Measurements from ENCODE around the gene DYNC1I1. TPM values are rescaled to one million over a fixed set of nuclear protein-coding genes. Genes with fewer than 3 reads are reported as not detected.

Gene DYNC1I1
- total RNA-seq, 4 donors from 2014 or later = 7.8 to 21.3 (median 11.6) TPM

DNA sequence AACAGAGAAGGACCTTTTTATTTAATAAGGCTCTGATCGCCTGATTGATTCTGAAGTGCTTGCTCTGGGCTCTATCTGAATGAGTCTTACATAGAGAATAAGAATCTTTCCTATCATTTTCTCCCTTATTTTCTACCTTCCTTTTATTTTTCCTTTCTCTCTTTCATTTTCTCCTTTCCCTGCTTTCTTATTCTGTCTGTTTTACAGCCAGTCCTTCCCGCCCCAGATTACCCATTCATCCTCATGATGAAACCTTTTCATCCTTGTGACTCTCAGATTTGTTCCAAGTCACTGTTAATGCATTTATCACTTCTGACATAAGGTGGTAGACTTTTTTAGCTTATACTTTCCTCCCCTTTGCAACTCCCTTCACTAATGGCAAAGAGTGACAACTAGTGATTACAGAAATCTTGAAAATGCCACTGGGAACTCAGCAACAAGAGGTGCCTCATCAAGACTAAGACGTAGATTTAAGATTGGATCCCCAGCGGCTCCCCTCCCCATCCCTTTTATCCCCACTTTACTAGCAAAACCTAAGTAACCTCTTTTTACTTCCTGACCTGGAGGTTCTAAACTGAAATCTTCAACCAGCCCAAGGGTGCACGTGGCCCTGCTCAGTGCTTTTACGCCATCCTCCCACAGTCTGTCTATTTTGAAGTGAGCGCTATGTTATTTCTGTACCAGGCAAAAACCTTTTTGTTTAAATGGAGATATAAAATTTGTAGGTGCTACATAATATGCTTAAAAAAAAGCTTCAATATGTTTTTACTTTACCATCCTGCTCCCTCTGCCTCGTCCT is 179.8 kb downstream of the DYNC1I1 start:
- in situ Hi-C loops (cut with MboI; ENCODE audit: low sequenced_read_pairs in 4 of 4) (no loop called here), intact Hi-C loops (cut with DNase I; ENCODE audit: low total_unique reads) (no loop called here)
- ATAC-seq = no peak
- TF ChIP-seq POLR2A (IDR thresholded peaks at IDR 0.05) = no peak
- TF ChIP-seq, protein P1, sequence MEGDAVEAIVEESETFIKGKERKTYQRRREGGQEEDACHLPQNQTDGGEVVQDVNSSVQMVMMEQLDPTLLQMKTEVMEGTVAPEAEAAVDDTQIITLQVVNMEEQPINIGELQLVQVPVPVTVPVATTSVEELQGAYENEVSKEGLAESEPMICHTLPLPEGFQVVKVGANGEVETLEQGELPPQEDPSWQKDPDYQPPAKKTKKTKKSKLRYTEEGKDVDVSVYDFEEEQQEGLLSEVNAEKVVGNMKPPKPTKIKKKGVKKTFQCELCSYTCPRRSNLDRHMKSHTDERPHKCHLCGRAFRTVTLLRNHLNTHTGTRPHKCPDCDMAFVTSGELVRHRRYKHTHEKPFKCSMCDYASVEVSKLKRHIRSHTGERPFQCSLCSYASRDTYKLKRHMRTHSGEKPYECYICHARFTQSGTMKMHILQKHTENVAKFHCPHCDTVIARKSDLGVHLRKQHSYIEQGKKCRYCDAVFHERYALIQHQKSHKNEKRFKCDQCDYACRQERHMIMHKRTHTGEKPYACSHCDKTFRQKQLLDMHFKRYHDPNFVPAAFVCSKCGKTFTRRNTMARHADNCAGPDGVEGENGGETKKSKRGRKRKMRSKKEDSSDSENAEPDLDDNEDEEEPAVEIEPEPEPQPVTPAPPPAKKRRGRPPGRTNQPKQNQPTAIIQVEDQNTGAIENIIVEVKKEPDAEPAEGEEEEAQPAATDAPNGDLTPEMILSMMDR (IDR thresholded peaks at IDR 0.05 in 4 of 5, conservative IDR thresholded peaks at IDR 0.05 in 1 of 5) = no peak
- no peak for DNase-seq
- Histone ChIP-seq H3K27ac (no peak overlapping the region), H3K4me3 (no peak overlapping the region), H3K27me3 (no peaks in the 10 kb centered on the region), H3K9me3 (no peaks in the 10 kb centered on the region), H3K36me3 (no peaks in the 10 kb centered on the region), H3K4me1 (no peaks in the 10 kb centered on the region)

GRCh38 chr7:95952851-95953250 is 180.5 kb downstream of the DYNC1I1 start:
- Histone ChIP-seq H3K4me3 (no peak overlapping the region), H3K27ac (no peak overlapping the region), H3K4me1 (no peaks in the 10 kb centered on the region), H3K36me3 (no peaks in the 10 kb centered on the region), H3K27me3 (no peaks in the 10 kb centered on the region), H3K9me3 (no peaks in the 10 kb centered on the region)
- in situ Hi-C loops (cut with MboI; ENCODE audit: low sequenced_read_pairs in 4 of 4) (no loop called here), intact Hi-C loops (cut with DNase I; ENCODE audit: low total_unique reads) (no loop called here)
- no peak for DNase-seq
- TF ChIP-seq POLR2A (IDR thresholded peaks at IDR 0.05) = no peak
- TF ChIP-seq, protein P1 (IDR thresholded peaks at IDR 0.05 in 4 of 5, conservative IDR thresholded peaks at IDR 0.05 in 1 of 5) = no peak
- no peak for ATAC-seq

- Histone ChIP-seq H3K27me3 (no peaks in the 10 kb centered on the region), H3K36me3 (no peaks in the 10 kb centered on the region), H3K4me3 (no peak overlapping the region), H3K4me1 (no peaks in the 10 kb centered on the region), H3K27ac (no peak overlapping the region), H3K9me3 (no peaks in the 10 kb centered on the region)
- in situ Hi-C loops (cut with MboI; ENCODE audit: low sequenced_read_pairs in 4 of 4) = no loop called here
- intact Hi-C loops (cut with DNase I; ENCODE audit: low total_unique reads) = no loop called here
- no peak for TF ChIP-seq POLR2A (IDR thresholded peaks at IDR 0.05)
- TF ChIP-seq, protein P1 (IDR thresholded peaks at IDR 0.05 in 4 of 5, conservative IDR thresholded peaks at IDR 0.05 in 1 of 5) = no peak
- ATAC-seq (no peak), DNase-seq (no peak)
These were observed 183.4 kb downstream of the DYNC1I1 start for GRCh38 chr7:95955748-95956147.

DNA sequence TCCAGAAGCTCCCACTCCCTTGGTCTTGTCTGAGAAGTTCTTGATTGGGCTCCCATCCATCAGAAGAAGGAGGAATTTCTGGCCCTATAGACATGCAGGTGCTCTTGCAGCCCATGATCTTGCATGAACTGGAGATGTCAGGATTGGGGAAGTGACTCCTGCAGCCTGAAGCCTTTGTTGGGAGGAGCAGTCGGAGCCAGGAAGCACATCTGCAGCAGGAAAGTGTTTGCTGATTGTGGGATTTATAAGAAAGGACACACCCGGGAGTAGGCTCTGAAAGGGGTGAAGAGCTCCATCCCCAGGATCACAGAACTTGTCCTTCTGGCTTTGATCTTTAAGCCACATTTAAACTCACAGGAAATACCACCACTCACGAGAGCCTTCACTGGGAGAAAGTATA is 185.2 kb downstream of the DYNC1I1 start:
- Histone ChIP-seq H3K27ac (no peak overlapping the region), H3K4me3 (no peak overlapping the region), H3K36me3 (no peaks in the 10 kb centered on the region), H3K27me3 (no peaks in the 10 kb centered on the region), H3K4me1 (no peaks in the 10 kb centered on the region), H3K9me3 (no peaks in the 10 kb centered on the region)
- no peak for TF ChIP-seq POLR2A (IDR thresholded peaks at IDR 0.05)
- TF ChIP-seq, protein P1 (IDR thresholded peaks at IDR 0.05 in 4 of 5, conservative IDR thresholded peaks at IDR 0.05 in 1 of 5) = no peak
- DNase-seq (no peak), ATAC-seq (no peak)
- in situ Hi-C loops (cut with MboI; ENCODE audit: low sequenced_read_pairs in 4 of 4) = no loop called here
- intact Hi-C loops (cut with DNase I; ENCODE audit: low total_unique reads) = no loop called here

Data from gastrocnemius medialis (tissue), 4 donors.